HepG2 (cell line): Measurements from ENCODE around the gene MTOR. TPM values are rescaled to one million over a fixed set of nuclear protein-coding genes. Genes with fewer than 3 reads are reported as not detected.

ENCODE experiments used
- ATAC-seq: fragments of 200-7000 bp; cut with Tn5 transposase; 3 replicates; pipeline ENCODE4 v1.9.1; 2020; ENCODE audit warnings: mild to moderate bottlenecking, moderate library complexity
- BruUV-seq: library from RNA; stranded (reverse); fragments of 400-500 nt; replicated peaks from 2 replicates; lab custom pipeline; 2021; lab: Mats Ljungman, UMichigan
- CTCF ChIA-PET: fragments of 300-600 bp; formaldehyde crosslinking; extraction: SDS; loops from one replicate; lab custom pipeline; 2021; ENCODE audit warnings: low total read pairs, inconsistent platforms, low intra/inter-chr PET ratio; lab: Yijun Ruan, JAX
- POLR2A ChIA-PET: fragments of 350-600 bp; sonication (Branson Sonifier 250); formaldehyde crosslinking; loops from one replicate; lab custom pipeline; 2020; ENCODE audit warnings: antibody characterized with exemption, inconsistent platforms; lab: Yijun Ruan, JAX
- DNase-seq: peaks from one replicate; pipeline ENCODE4 v3.0.0-alpha.2; 2015; ENCODE audit warnings: low spot score
- FAIRE-seq: peaks from 3 replicates; lab custom pipeline; 2011; peaks lifted over from hg19 to GRCh38; lab: Jason Lieb, UNC
- H2AFZ ChIP-seq: one replicate; pipeline ENCODE4 v1.6.1; 2011; ENCODE audit warnings: low read length, inconsistent platforms
- H3K27ac ChIP-seq: fragments of 300-600 bp; 3 replicates; pipeline ENCODE4 v1.8.0; 2011; ENCODE audit warnings: mixed run types, mild to moderate bottlenecking, mixed read lengths, low read length, inconsistent platforms; ENCODE audit not compliant: insufficient read depth; ENCODE audit errors: extremely low read length
- H3K27me3 ChIP-seq, 2 experiments: fragments of 200-600 bp in 1 of 2; 2 replicates in 1 of 2; 3 replicates in 1 of 2; pipeline versions ENCODE4 v1.6.0 to v1.8.0; 2011; ENCODE audit warnings: low read length in 2 of 2, mild to moderate bottlenecking in 2 of 2, moderate library complexity in 2 of 2, inconsistent platforms in 1 of 2; ENCODE audit not compliant: insufficient read depth in 2 of 2, control insufficient read depth in 1 of 2
- H3K36me3 ChIP-seq, 2 experiments: fragments of 200-600 bp in 1 of 2; replicated peaks in 1 of 2; 2 replicates in 1 of 2; 3 replicates in 1 of 2; pipeline versions ENCODE4 v1.5.1 to v1.8.0; 2011; ENCODE audit warnings: low read length in 2 of 2, inconsistent platforms in 1 of 2; ENCODE audit not compliant: insufficient read depth in 2 of 2, control insufficient read depth in 1 of 2
- H3K4me1 ChIP-seq: 2 replicates; pipeline ENCODE4 v1.5.1; 2012; ENCODE audit warnings: low read length, inconsistent platforms; ENCODE audit not compliant: insufficient read depth
- H3K4me2 ChIP-seq: 2 replicates; pipeline ENCODE4 v1.6.0; 2011; ENCODE audit warnings: low read depth, low read length, inconsistent platforms
- H3K4me3 ChIP-seq, 3 experiments: fragments of 200-600 bp in 1 of 3; sonication (generic), shearing (Covaris generic) in 1 of 3; replicated peaks in 1 of 3; 2 replicates each; pipeline ENCODE4 v1.5.1; 2011 to 2016; ENCODE audit warnings: low read length in 3 of 3, inconsistent platforms in 2 of 3, low read depth in 2 of 3, mild to moderate bottlenecking in 2 of 3, control low read depth in 1 of 3, mixed read lengths in 1 of 3; ENCODE audit not compliant: insufficient read depth in 1 of 3
- H3K79me2 ChIP-seq: one replicate; pipeline ENCODE4 v1.6.1; 2011; ENCODE audit warnings: low read length, inconsistent platforms; ENCODE audit not compliant: insufficient read depth
- H3K9ac ChIP-seq: 2 replicates; pipeline ENCODE4 v1.6.0; 2011; ENCODE audit warnings: mild to moderate bottlenecking, low read depth, low read length, inconsistent platforms; ENCODE audit not compliant: insufficient read depth
- H3K9me3 ChIP-seq: 2 replicates; pipeline ENCODE4 v1.5.1; 2012; ENCODE audit warnings: mild to moderate bottlenecking, low read length
- H4K20me1 ChIP-seq: 2 replicates; pipeline ENCODE4 v1.6.0; 2011; ENCODE audit warnings: inconsistent platforms, mild to moderate bottlenecking, low read length, moderate library complexity; ENCODE audit not compliant: insufficient read depth
- AGO2 ChIP-seq: fragments of 200-400 bp; formaldehyde crosslinking; optimal IDR thresholded peaks from 2 replicates; pipeline ENCODE3; 2017; ENCODE audit warnings: mild to moderate bottlenecking, low read depth, low read length, moderate library complexity
- ATF4 ChIP-seq, 2 experiments: fragments of 450-650 bp in 1 of 2; sonication (generic) in 1 of 2; formaldehyde crosslinking; IDR thresholded peaks; 2 replicates each; pipeline versions ENCODE4 v1.5.0 to v1.8.0; 2020 to 2022; ENCODE audit warnings: mild to moderate bottlenecking in 1 of 2, missing genetic modification reagents in 1 of 2
- ATF7-NPFF ChIP-seq: sonication (generic); formaldehyde crosslinking; IDR thresholded peaks from 2 replicates; pipeline ENCODE4 v1.8.1; 2023; ENCODE audit warnings: mild to moderate bottlenecking, low read depth, missing genetic modification reagents, moderate library complexity
- BHLHE40 ChIP-seq: IDR thresholded peaks from 2 replicates; pipeline ENCODE4 v1.6.1; 2011; ENCODE audit warnings: low read length, improper control_type of control experiment
- KMT2B ChIP-seq: IDR thresholded peaks from 2 replicates; pipeline ENCODE4 v1.6.1; 2016; ENCODE audit warnings: missing genetic modification reagents, missing compliant biosample characterization
- MIER2 ChIP-seq: IDR thresholded peaks from 2 replicates; pipeline ENCODE4 v1.6.1; 2016; ENCODE audit warnings: missing biosample characterization, missing genetic modification reagents
- MXD4 ChIP-seq: IDR thresholded peaks from 2 replicates; pipeline ENCODE4 v1.6.1; 2016; ENCODE audit warnings: mild to moderate bottlenecking, missing biosample characterization, missing genetic modification reagents
- ONECUT2 ChIP-seq: sonication (generic); formaldehyde crosslinking; IDR thresholded peaks from 2 replicates; pipeline ENCODE4 v1.4.0; 2020; ENCODE audit warnings: missing genetic modification reagents
- RFXAP ChIP-seq: sonication (generic); formaldehyde crosslinking; IDR thresholded peaks from 2 replicates; pipeline ENCODE4 v1.4.0; 2020; ENCODE audit warnings: missing genetic modification reagents, borderline replicate concordance
- TCF7L2 ChIP-seq: IDR thresholded peaks from 2 replicates; pipeline ENCODE4 v1.6.1; 2011; ENCODE audit warnings: mild to moderate bottlenecking, low read depth, low read length, moderate library complexity
- TP53 ChIP-seq: sonication (generic); formaldehyde crosslinking; conservative IDR thresholded peaks from 2 replicates; pipeline ENCODE4 v1.4.0; 2020; ENCODE audit warnings: missing genetic modification reagents
- ZEB1 ChIP-seq: IDR thresholded peaks from 2 replicates; pipeline ENCODE4 v1.6.1; 2012; ENCODE audit warnings: mild to moderate bottlenecking, low read depth, inconsistent platforms; ENCODE audit not compliant: insufficient replicate concordance
- ZNF18 ChIP-seq: sonication (generic); formaldehyde crosslinking; IDR thresholded peaks from 2 replicates; pipeline ENCODE4 v1.8.0; 2022; ENCODE audit warnings: mild to moderate bottlenecking, missing genetic modification reagents; ENCODE audit not compliant: insufficient replicate concordance
- ZNF30 ChIP-seq: sonication (generic); formaldehyde crosslinking; IDR thresholded peaks from 2 replicates; pipeline ENCODE4 v1.5.0; 2020; ENCODE audit warnings: mild to moderate bottlenecking, missing genetic modification reagents
- ZNF552 ChIP-seq: sonication (generic); formaldehyde crosslinking; IDR thresholded peaks from 2 replicates; pipeline ENCODE4 v1.9.0; 2022; ENCODE audit warnings: missing genetic modification reagents, mild to moderate bottlenecking, borderline replicate concordance
- ZUFSP ChIP-seq: sonication (generic); formaldehyde crosslinking; IDR thresholded peaks from 2 replicates; pipeline ENCODE4 v1.9.0; 2021; ENCODE audit warnings: missing genetic modification reagents, mild to moderate bottlenecking, borderline replicate concordance
- in situ Hi-C: cut with HindIII; loops from 2 replicates; pipeline ENCODE4 v1.10.0; 2017; ENCODE audit warnings: low pct_unique_long_range_greater_than_20kb; ENCODE audit not compliant: extremely low pct_ligation_motif_present
- intact Hi-C: fragments of 100-400 bp; cut with micrococcal nuclease; formaldehyde crosslinking; loops from one replicate; pipeline ENCODE4 v1.10.0; 2022; ENCODE audit not compliant: unreplicated experiment
- polyA plus RNA-seq, 8 experiments: library from polyadenylated mRNA; depleted of rRNA in 3 of 8; stranded (reverse) in 7 of 8; unstranded in 1 of 8; fragments of >200 nt; fragmentation: Illumina TruSeq in 4 of 8; extraction: Trizol in 4 of 8; gene quantifications; 2 replicates each; pipeline versions ENCODE4 v1.2.1 to v1.2.3, GENCODE V29; 2011 to 2016; ENCODE audit warnings: low read depth in 4 of 8, missing spikeins in 1 of 8, mixed read lengths in 1 of 8; ENCODE audit not compliant: insufficient read depth in 1 of 8
- total RNA-seq, 5 experiments: library from RNA; depleted of rRNA; stranded (reverse); fragments of >200 nt; fragmentation: Illumina TruSeq; extraction: Trizol; gene quantifications; 2 replicates each; pipeline ENCODE4 v1.2.3, GENCODE V29; 2016; ENCODE audit warnings: low read depth in 1 of 5
- TF ChIP-seq, protein P1 (sequence below): IDR thresholded peaks from 2 replicates; pipeline ENCODE4 v1.6.1; 2016

MTOR gene
- total and polyA plus RNA-seq, 2 of the 13 experiments (the other 11 are each of a cell fraction or from before 2014, with no cell fraction given), result 24.6 to 34.6 TPM

DNA sequence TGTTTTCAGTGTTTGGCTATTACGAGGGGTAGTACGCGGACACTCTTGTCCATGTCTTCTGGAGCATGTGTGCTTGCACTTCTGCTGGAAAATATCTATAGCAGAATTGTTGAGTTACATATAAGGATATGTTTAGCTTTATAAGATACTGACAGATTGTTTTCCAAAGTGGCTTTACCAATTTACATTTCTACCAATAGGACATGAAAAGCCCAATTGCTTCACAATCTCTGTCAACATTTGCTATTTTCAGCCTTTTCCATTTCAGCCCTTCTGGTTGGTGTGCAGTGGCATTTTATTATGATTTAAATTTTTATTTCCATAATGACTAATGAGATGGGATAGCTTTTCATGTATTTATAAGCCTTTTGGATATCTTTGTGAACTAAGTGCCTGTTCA lies 79.5 kb downstream of the MTOR start (continued):
- no peak for TF ChIP-seq ZNF552
- no peak for TF ChIP-seq MXD4 (CRISPR knock-in tag)
- no peak for TF ChIP-seq ZNF30 (CRISPR knock-in tag)
- TF ChIP-seq KMT2B (CRISPR knock-in tag), result no peak
- no peak for TF ChIP-seq BHLHE40
- no peak for TF ChIP-seq AGO2
- no peak for TF ChIP-seq ZUFSP
- TF ChIP-seq RFXAP (CRISPR knock-in tag), result no peak
- TF ChIP-seq ONECUT2, result no peak
- no peak for TF ChIP-seq ZNF18 (CRISPR knock-in tag)
- TF ChIP-seq ZEB1, result no peak

DNA sequence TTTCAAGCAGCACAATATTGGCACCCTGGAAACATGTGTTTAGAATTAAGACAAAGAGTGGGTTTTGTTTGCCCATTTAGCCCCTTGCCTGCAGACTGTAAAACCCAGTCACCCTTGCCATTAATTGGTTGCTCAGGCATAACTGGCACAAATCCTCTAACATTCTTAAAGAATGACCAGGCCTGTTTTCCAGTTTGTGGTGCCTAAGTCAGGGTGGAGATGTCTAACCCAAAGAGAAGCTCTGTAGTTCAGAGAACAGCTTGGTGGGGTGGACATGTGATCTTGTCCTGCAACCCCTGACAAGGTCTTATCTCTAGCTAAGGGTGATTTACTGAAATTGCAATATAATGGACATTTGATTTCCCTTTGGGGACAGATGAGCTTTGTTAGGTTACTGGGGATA lies 82.0 kb downstream of the MTOR start:
- H3K9ac ChIP-seq, result no peak overlapping the region
- DNase-seq, result no peak
- H3K79me2 ChIP-seq, result no peaks in the 10 kb centered on the region
- peaks cover 2 to 21% of the 10 kb centered on the region in 2 experiments; a peak in 3 of 5 replicates for H3K36me3 ChIP-seq
- no peak for FAIRE-seq
- H4K20me1 ChIP-seq, result no peaks in the 10 kb centered on the region
- intact Hi-C loops, result no loop called here
- no peaks in the 10 kb centered on the region for H3K27me3 ChIP-seq
- H2AFZ ChIP-seq, result no peak overlapping the region
- in situ Hi-C loops, result no loop called here
- no peak overlapping the region for H3K4me2 ChIP-seq
- H3K9me3 ChIP-seq, result no peaks in the 10 kb centered on the region
- ChIA-PET CTCF (no interaction called here), POLR2A (no interaction called here)
- peaks cover 9% of the 10 kb centered on the region; the same call in 1 of the 2 replicates for H3K4me1 ChIP-seq
- no peak overlapping the region for H3K4me3 ChIP-seq
- ATAC-seq, result no peak
- H3K27ac ChIP-seq, result no peak overlapping the region
- no TSS peak for BruUV-seq
- TF ChIP-seq MIER2 (no peak), TP53 (CRISPR knock-in tag) (no peak), ATF7-NPFF (CRISPR knock-in tag) (no peak), ATF4 (CRISPR knock-in tag; IDR thresholded peaks at IDR 0.05) (no peak), TCF7L2 (no peak)
- TF ChIP-seq, protein P1, sequence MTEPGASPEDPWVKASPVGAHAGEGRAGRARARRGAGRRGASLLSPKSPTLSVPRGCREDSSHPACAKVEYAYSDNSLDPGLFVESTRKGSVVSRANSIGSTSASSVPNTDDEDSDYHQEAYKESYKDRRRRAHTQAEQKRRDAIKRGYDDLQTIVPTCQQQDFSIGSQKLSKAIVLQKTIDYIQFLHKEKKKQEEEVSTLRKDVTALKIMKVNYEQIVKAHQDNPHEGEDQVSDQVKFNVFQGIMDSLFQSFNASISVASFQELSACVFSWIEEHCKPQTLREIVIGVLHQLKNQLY, result no peak
